HG02852 (cell line): Measurements from ENCODE around the gene DGLUCY.
"Not testable (repeated sequence)": the region's sequence is repeated elsewhere in the genome, so short reads cannot be mapped to it uniquely, and the experiment has no call there.

Experiments
- ATAC-seq: cut with Tn5 transposase; IDR thresholded peaks from one replicate; pipeline ENCODE4 v1.9.1; 2021; ENCODE audit warnings: mild to moderate bottlenecking, moderate library complexity; ENCODE audit not compliant: unreplicated experiment

The DGLUCY gene

DNA sequence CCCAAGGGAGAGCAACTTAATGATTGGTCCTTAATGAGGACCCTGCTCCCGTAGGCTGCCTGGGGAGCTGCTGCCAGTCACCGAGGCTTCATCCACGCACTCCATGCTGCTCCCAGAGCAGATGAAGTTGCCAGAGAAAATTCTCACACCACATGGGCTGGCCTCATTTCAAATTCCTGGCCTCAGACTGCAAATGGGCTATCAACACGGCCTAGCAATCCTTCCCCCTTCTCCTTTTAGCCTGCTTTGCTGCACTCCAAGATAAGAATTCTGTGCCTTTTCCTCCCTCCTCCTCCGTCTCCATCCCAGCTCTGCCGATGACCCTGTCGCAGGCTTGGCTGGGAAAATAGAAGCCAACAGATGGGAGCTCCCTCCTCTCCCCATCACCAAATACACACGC is 10.8 kb upstream of the DGLUCY start:
- ATAC-seq: no peak

DNA sequence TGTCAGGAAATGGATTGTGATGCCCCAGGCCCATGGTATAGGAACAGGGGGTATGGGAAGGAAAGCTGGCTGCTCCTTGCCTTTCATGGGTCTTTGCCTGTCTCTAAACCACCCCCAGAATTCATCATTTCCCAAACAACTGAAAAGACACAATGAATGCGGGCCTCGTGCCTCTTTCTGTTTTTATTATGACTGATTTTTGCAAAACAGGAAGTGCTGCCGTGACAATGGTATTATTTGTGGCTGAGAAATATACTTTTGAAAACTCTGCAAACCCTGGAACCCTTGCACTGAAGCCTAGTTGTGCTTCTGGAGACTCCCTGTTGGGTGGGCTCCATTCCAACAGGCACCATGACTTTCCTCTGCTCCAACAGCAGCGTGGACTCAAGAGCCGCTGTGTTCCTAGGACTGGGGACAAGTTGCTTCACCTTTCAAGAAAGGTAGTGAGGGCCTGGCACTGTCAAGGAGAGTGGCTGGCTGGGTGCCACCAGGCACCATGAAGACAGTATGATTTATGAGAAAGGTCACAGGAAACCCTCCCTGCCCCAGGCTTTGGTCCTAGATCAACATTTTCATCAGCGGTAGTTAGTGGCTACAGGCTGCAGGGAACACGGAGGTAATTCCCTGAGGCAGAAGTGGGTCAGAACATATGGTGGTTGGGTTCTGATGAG is 4.8 kb upstream of the DGLUCY start:
- ATAC-seq: no peak

DNA sequence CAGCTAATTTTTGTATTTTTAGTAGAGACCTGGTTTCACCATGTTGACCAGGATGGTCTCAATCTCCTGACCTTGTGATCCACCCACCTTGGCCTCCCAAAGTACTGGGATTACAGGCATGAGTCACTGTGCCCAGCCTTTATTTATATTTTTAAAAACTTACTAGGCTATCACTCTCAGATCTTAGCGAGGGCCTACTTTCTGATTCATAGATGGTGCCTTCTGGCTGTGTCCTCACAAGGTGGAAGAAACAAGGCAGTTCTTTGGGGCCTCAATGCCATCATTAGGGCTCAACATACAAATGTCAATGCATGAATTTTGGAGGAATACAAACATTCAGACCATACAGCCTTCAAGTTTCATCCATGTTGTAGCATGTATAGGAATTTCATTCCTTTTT is 2.4 kb upstream of the DGLUCY start:
- no peak for ATAC-seq

DNA sequence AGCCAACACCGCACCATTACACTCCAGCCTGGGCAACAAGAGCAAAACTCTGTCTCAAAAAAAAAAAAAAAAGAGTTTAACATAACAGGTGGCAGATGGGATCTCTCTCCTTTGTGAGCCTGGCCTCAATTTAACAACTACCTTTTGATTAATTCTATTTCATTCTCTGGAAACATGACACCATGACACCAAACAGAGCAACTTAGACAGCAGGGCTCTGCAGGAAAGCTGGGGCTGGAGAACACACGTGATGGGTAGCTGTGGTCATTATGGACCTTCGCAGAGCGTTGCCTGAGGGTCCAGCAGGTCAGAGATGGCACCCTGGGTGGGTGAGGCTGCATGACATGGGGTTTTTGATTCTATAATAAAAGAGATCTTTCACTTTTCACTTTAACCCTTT is 1.7 kb upstream of the DGLUCY start:
- ATAC-seq: no peak

DNA sequence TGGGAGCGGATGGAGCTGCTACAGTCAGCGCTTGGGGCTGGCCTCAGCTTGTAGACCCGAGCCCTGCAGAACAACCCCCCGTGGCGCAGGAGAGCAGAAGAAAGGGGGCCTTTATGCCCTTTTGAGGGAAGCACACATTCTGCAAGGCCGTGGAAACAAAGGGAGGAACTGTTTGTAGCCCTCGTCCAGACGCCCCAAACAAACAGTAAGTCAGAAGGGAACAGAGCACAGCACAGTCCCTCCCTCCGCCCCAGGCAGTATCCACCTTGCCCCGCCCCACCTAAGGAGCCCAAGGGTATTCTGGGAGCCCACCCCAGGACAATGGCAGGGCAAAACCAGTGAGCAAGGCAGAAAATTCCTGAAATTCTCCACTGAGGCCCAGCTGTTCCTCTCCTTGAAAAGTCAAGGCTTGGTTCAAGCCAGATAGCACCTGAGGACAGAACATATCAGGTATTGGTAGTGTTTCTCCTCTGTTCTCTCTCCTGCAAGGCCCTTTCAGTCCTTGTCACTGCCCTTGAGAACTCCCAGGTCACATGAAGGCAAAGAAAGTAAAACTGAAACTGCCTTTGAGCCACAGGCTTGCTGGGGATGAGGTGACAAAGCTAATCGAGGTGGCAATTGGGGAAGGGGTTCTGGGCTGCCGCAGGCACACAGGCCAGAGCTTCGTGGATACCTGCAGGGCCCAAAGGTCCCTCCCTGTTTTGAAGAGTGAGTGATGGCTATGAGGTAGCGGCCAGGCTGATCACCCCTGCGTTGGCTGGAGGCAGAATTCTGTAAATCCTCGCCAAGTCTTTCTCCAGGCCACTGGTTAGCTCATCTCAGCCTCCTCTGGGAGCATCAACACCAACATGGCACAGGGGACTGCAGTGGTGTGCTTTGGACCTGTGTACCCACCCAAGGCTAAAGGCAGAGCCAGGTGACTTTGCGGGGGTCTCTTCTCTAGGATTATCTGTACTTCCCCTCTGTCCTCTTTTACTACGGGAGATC is 499 bp downstream of the DGLUCY start:
- peak; percentile 75 for ATAC-seq

- ATAC-seq: no peak
These were observed 2.3 kb downstream of the DGLUCY start for GRCh38 chr14:91115986-91116770.

DNA sequence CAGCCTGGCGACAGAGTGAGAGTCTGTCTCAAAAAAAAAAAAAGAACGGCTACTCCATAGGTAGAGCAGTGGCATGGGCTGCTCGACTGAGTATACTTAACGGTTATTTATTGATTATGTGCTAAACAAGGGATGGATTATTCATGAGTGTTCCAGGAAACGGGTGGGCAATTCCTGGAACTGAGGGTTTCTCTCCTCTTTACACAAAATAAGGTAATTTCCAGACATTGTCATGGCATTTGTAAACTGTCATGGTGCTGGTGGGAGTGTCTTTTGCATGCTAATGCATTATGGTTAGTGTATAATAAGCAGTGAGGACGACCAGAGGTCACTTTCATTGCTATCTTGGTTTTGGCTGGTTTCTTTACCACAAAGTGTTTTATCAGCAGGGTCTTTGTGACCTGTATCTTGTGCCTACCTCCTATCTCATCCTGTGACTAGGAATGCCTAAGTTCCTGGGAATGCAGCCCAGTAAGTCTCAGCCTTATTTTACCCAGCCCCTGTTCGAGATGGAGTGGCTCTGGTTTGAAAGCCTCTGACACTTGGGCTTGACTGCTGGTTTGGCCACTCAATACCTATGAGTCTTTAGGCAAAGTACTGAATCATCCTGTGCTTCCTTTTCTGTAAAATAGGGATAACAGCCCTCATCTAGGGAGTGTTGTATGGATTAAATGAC is 3.2 kb downstream of the DGLUCY start:
- no peak for ATAC-seq

GRCh38 chr14:91117960-91118359 is 4.1 kb downstream of the DGLUCY start:
- no peak for ATAC-seq

DNA sequence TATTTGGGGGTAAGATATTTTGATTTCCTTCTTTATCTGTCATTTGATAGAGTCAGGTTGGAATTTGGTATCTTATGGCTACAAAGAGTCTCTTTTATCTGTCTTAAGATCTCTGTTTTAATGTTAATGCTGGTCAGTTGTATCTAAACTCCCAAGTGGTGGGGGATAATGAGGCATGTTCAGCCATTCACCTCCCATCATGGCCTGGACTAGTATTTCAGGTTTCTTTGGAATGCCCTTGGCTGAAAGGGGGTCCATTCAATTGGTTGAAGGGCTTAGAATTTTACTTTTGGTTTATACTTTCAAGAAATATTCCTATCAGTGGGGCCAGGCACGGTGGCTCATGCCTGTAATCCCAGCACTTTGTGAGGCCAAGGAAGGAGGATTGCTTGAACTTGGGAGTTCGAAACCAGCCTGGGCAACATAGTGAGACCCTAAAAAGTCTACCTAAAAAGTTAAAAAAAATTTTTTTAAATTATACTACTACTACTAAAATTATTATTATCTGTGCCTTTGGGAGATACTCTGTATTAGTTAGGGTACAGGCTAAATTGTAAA is 4.7 kb downstream of the DGLUCY start:
- ATAC-seq: no peak

DNA sequence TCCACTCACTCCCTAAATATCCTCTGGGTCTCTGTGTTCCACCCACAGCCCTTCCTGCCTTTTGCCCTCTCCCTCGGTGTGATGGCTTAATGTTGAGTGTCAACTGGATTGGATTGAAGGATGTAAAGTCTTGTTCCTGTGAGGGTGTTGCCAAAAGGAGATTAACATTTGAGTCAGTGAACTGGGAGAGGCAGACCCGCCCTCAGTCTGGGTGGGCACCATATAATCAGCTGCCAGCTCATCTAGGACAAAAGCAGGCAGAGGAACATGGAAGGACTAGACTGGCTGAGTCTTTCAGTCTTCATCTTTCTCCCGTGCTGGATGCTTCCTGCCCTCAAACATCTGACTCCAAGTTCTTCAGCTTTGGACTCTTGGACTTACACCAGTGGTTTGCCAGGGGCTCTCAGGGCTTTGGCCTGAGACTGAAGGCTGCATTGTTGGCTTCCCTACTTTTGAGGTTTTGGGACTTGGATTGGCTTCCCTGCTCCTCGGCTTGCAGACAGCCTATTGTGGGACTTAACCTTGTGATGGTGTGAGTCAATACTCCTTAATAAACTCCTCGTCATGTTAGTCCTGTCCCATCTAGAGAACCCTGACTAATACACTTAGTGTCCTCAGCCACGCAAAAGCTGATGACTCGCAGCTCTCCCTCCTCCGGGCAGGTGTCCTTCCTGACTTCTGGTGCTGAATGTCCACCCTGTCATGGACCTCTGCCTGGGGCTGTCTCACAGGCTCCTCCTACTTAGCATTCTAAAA is 5.9 kb downstream of the DGLUCY start:
- no peak for ATAC-seq

DNA sequence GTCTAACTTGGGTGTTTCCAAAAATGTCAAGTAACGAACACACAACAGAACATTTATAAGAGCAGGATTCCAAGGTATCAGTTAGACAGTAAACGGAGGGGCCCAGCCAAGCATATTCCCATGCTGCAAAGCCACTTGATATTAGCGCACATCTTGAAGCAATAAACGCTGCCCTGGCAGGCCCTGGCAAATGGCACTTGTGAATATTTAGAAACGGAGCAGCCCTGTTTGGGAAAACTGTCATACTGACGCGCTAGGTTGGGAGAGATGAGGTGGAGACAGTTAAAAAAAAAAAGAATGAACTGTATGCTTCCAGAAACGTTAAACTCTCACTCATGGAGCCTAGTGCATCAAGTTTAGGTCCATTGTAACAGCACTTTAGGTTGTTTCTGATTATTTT is 9.3 kb downstream of the DGLUCY start:
- ATAC-seq: no peak

DNA sequence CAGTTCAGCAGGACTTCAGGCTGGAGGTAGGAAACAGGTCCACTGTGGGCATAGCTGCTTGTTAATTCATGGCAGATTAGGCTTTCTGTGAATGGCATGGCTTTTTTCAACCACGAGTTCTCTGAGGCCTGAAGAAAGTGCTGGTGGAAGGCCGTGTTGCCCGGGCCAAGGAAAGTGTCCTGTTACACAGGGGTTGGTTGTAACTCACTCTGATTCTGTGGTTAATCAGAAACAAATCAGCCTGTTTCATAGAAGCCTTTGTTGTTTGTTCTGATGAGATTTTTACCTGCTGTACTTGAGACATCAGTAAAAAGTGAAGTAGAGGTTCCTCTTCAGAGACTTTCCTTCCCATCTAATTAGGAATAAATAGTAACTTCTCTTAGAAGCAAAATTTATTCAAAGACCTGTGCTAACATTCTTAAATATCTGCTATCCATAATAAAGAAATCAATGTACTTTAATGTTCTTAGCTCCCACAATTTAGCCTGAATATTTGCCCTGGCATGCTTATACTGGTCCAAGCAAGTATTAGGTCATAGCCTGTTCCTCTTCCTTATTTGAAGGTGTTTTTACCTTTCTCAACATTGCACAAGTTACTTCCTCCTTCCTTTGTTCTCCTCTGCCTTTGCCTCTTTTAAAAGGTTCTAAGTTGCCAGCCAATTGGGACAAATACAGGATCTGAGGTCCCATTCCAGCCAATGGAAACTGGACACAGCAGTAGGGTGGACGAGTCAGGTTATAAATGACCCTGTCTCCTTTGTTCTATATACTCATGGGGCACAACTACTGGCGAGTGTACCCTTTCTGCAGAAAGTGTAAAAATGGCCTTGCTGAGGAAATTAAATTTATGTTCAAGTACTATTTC is 10.8 kb downstream of the DGLUCY start:
- not testable (repeated sequence) for ATAC-seq

DNA sequence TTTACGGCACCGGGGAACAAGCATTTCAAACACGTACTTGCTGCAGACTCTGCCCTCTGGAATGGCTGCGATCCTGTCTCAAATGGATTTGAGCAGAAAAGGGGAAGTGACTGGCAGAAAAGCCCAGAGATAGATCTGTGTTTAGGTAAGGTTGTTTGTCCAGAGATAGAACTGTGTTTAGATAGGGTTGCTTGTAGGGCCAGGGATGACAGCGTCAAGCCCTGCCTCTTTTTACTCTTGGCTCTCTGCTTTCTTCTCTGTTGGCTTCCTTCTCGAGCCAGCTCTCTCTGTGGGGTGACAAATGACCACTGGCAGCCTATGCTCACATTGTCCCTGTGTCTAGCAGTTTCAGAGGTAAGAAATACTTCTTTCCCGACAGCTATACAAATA is 11.4 kb downstream of the DGLUCY start:
- no peak for ATAC-seq

DNA sequence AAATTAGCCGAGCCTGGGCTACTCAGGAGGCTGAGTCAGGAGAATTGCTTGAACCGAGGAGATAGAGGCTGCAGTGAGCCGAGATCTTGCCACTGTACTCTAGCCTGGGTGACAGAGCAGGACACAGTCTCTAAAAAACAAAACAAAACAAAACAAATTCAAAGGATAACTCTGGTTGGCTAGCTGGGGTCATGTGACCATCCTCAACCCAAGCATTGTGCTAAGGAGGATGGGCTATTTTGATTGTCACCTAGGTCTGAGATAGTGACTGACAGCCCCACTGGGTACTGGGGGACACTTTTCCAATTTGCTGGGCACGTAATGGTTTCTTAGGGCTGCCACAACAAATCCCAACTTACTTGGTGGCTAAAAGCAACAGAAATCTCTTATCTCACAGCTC is 11.9 kb downstream of the DGLUCY start:
- ATAC-seq: no peak

GRCh38 chr14:91126761-91127160 is 12.9 kb downstream of the DGLUCY start:
- ATAC-seq: no peak

DNA sequence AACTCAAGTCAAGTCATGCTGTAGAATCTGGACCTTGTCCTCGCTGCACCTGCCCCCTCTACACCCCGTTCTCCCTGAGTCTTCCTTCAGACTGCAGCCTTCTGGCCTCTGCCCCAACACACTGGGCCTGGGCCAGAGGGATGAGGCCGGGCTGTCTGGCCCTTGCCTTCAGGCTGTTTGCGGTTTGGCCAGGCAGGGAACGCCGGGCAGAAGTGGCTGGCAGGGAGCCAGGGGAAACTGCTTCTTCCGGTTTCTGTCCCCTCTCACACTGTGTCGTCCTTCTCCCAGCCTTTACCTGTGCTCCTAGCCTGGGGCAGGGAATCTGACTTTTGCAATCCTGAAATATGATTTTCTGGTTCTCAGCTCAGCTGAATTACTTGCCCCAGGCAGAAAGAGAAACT is 13.5 kb downstream of the DGLUCY start:
- ATAC-seq: no peak

GRCh38 chr14:91127924-91128323 is 14.1 kb downstream of the DGLUCY start:
- ATAC-seq: no peak

- ATAC-seq: no peak
These were observed 14.8 kb downstream of the DGLUCY start for GRCh38 chr14:91128699-91129098.

DNA sequence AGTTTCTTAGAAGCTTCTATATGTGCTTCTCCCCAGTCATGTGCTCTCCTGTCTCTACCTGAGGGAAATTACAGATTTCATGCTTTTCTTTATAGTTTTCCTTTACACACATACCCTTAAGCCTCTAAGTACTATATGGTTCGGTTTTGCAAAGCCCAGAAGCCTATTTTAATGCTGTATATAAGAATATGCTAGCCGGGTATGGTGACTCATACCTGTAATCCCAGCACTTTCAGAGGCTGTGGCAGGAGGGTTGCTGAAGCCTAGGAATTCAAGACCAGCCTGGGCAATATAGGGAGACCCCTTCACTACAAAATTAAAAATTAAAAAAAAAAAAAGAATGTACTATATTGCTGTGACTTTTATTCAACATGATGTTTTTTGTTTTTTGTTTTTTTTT is 15.4 kb downstream of the DGLUCY start:
- ATAC-seq: no peak
